Keratinocyte (primary cell): ENCODE measurements around the gene PTGR2. TPM values are rescaled to one million over a fixed set of nuclear protein-coding genes. Genes with fewer than 3 reads are reported as not detected.

Experiments
- DNase-seq: peaks from one replicate; pipeline ENCODE4 v3.0.0-alpha.2; 2011; ENCODE audit warnings: low read depth, missing footprints, low spot score
- FAIRE-seq: peaks from 2 replicates; lab custom pipeline; 2011; peaks lifted over from hg19 to GRCh38; lab: Jason Lieb, UNC
- H2AFZ ChIP-seq: 2 replicates; pipeline ENCODE4 v1.6.0; 2012; ENCODE audit warnings: low read length, control low read depth, inconsistent platforms; ENCODE audit not compliant: control insufficient read depth
- H3K27ac ChIP-seq: 2 replicates; pipeline ENCODE4 v1.5.1; 2011; ENCODE audit warnings: low read length; ENCODE audit not compliant: control insufficient read depth, insufficient read depth
- H3K27me3 ChIP-seq: 3 replicates; pipeline ENCODE4 v1.6.0; 2011; ENCODE audit warnings: low read length; ENCODE audit not compliant: control insufficient read depth, insufficient read depth; ENCODE audit errors: extremely low read depth
- H3K36me3 ChIP-seq, 2 experiments: 2 replicates in 1 of 2; 3 replicates in 1 of 2; pipeline ENCODE4 v1.5.1; 2011; ENCODE audit warnings: low read length in 2 of 2, mild to moderate bottlenecking in 1 of 2; ENCODE audit not compliant: control insufficient read depth in 2 of 2, insufficient read depth in 2 of 2; ENCODE audit errors: extremely low read depth in 1 of 2
- H3K4me1 ChIP-seq: 3 replicates; pipeline ENCODE4 v1.5.1; 2011; ENCODE audit warnings: low read length; ENCODE audit not compliant: control insufficient read depth, insufficient read depth; ENCODE audit errors: extremely low read depth
- H3K4me2 ChIP-seq: 3 replicates; pipeline ENCODE4 v1.6.0; 2011; ENCODE audit warnings: low read depth, low read length; ENCODE audit not compliant: control insufficient read depth, insufficient read depth; ENCODE audit errors: extremely low read depth
- H3K4me3 ChIP-seq, 3 experiments: fragments of 200-600 bp in 1 of 3; sonication (generic) in 1 of 3; 2 replicates in 2 of 3; 3 replicates in 1 of 3; pipeline ENCODE4 v1.5.1; 2011 to 2016; ENCODE audit warnings: low read length in 3 of 3, mild to moderate bottlenecking in 3 of 3, control low read depth in 2 of 3, inconsistent platforms in 1 of 3, low read depth in 1 of 3, mixed read lengths in 1 of 3, mixed run types in 1 of 3, moderate library complexity in 1 of 3; ENCODE audit not compliant: control insufficient read depth in 2 of 3, insufficient read depth in 2 of 3; ENCODE audit errors: extremely low read depth in 1 of 3
- H3K79me2 ChIP-seq: 2 replicates; pipeline ENCODE4 v1.6.0; 2012; ENCODE audit warnings: low read length; ENCODE audit not compliant: control insufficient read depth, insufficient read depth
- H3K9ac ChIP-seq: 3 replicates; pipeline ENCODE4 v1.6.0; 2011; ENCODE audit warnings: low read length; ENCODE audit not compliant: control insufficient read depth, insufficient read depth; ENCODE audit errors: extremely low read depth
- H3K9me1 ChIP-seq: 3 replicates; pipeline ENCODE4 v1.6.0; 2011; ENCODE audit warnings: low read length; ENCODE audit not compliant: control insufficient read depth, insufficient read depth; ENCODE audit errors: extremely low read depth
- H3K9me3 ChIP-seq: 2 replicates; pipeline ENCODE4 v1.5.1; 2012; ENCODE audit warnings: low read depth, low read length; ENCODE audit not compliant: control insufficient read depth
- H4K20me1 ChIP-seq: 3 replicates; pipeline ENCODE4 v1.6.0; 2011; ENCODE audit warnings: low read length; ENCODE audit not compliant: control insufficient read depth, insufficient read depth; ENCODE audit errors: extremely low read depth
- CTCF ChIP-seq, 3 experiments: IDR thresholded peaks in 1 of 3; conservative IDR thresholded peaks in 1 of 3; optimal IDR thresholded peaks in 1 of 3; 2 replicates in 2 of 3; 3 replicates in 1 of 3; pipeline versions ENCODE3 to v1.5.1; 2011; ENCODE audit warnings: low read length in 3 of 3, mild to moderate bottlenecking in 3 of 3, moderate library complexity in 2 of 3, control low read depth in 1 of 3, inconsistent platforms in 1 of 3; ENCODE audit not compliant: insufficient read depth in 2 of 3; ENCODE audit errors: extremely low read depth in 1 of 3
- EZH2 ChIP-seq: IDR thresholded peaks from one replicate; pipeline ENCODE4 v1.6.1; 2012; ENCODE audit warnings: inconsistent platforms, mild to moderate bottlenecking, low read length, moderate library complexity
- dilution Hi-C: fragments of 300-500 bp; cut with MboI; formaldehyde crosslinking; loops from one replicate; pipeline ENCODE4 v1.7.0; 2020; ENCODE audit warnings: low sequenced_read_pairs; ENCODE audit not compliant: extremely low pct_ligation_motif_present
- polyA plus RNA-seq, 5 experiments: library from polyadenylated mRNA; depleted of rRNA in 3 of 5; stranded (reverse) in 3 of 5; stranded (forward) in 1 of 5; unstranded in 1 of 5; fragments of >200 nt; gene quantifications; 1 replicate in 1 of 5; 2 replicates in 3 of 5; 3 replicates in 1 of 5; pipeline versions ENCODE4 v1.2.1 to v1.2.3, GENCODE V29; 2011 to 2012; ENCODE audit warnings: missing spikeins in 2 of 5, low read depth in 1 of 5, low replicate concordance in 1 of 5

PTGR2 gene
- polyA plus RNA-seq, 1 donor (not counting 4 experiments of a cell fraction or from before 2014, with no cell fraction given): 19.5 TPM

- no peak overlapping the region for H3K27ac ChIP-seq
- no peaks in the 10 kb centered on the region for H3K4me1 ChIP-seq
Observed at GRCh38 chr14:73817020-73817655, 34.5 kb upstream of the PTGR2 start.

GRCh38 chr14:73818821-73819220 is 32.8 kb upstream of the PTGR2 start:
- no peaks in the 10 kb centered on the region for H3K36me3 ChIP-seq
- no peak overlapping the region for H3K27ac ChIP-seq
- H3K4me3 ChIP-seq: no peak overlapping the region
- H3K27me3 ChIP-seq: no peaks in the 10 kb centered on the region
- H3K4me2 ChIP-seq: no peak overlapping the region
- TF ChIP-seq EZH2 (no peak), CTCF (optimal IDR thresholded peaks at IDR 0.05 in 1 of 3, IDR thresholded peaks at IDR 0.05 in 1 of 3, conservative IDR thresholded peaks at IDR 0.05 in 1 of 3; ENCODE audit: extremely low read depth in 1 of 3, insufficient read depth in 2 of 3, low read length in 3 of 3) (no peak)
- FAIRE-seq: no peak
- dilution Hi-C loops: no loop called here
- H4K20me1 ChIP-seq: no peaks in the 10 kb centered on the region
- H2AFZ ChIP-seq: no peak overlapping the region
- DNase-seq: no peak
- H3K9me1 ChIP-seq: no peaks in the 10 kb centered on the region
- H3K79me2 ChIP-seq: no peaks in the 10 kb centered on the region
- no peaks in the 10 kb centered on the region for H3K4me1 ChIP-seq
- no peaks in the 10 kb centered on the region for H3K9me3 ChIP-seq
- no peak overlapping the region for H3K9ac ChIP-seq

More at GRCh38 chr14:73817020-73817655, 34.5 kb upstream of the PTGR2 start:
- TF ChIP-seq CTCF (optimal IDR thresholded peaks at IDR 0.05 in 1 of 3, IDR thresholded peaks at IDR 0.05 in 1 of 3, conservative IDR thresholded peaks at IDR 0.05 in 1 of 3; ENCODE audit: extremely low read depth in 1 of 3, insufficient read depth in 2 of 3, low read length in 3 of 3) (no peak), EZH2 (no peak)
- Histone ChIP-seq H3K4me3 (no peak overlapping the region), H2AFZ (no peak overlapping the region), H3K36me3 (no peaks in the 10 kb centered on the region), H3K9ac (no peak overlapping the region), H4K20me1 (no peaks in the 10 kb centered on the region), H3K27me3 (no peaks in the 10 kb centered on the region), H3K79me2 (no peaks in the 10 kb centered on the region), H3K9me3 (no peaks in the 10 kb centered on the region), H3K4me2 (no peak overlapping the region), H3K9me1 (no peaks in the 10 kb centered on the region)
- DNase-seq (no peak), FAIRE-seq (no peak)
- dilution Hi-C loops: no loop called here
